MM.1S (cell line): Measurements from ENCODE around the gene ZSWIM4.

Experiments
- CTCF ChIP-seq: fragments of 300-600 bp; sonication (generic); IDR thresholded peaks from 2 replicates; pipeline ENCODE4 v1.5.1; 2016; ENCODE audit warnings: antibody characterized with exemption, low read length, mixed read lengths
- EZH2phosphoT487 ChIP-seq: fragments of 300-600 bp; sonication (generic); IDR thresholded peaks from 2 replicates; pipeline ENCODE4 v1.6.1; 2018; ENCODE audit warnings: antibody characterized with exemption, low read length

- TF ChIP-seq CTCF (no peak), EZH2phosphoT487 (no peak)
Measured at GRCh38 chr19:13826652-13827235, 31.5 kb downstream of the ZSWIM4 start.
